RPMI7951 (cell line): Measurements from ENCODE around the gene AAK1. TPM values are rescaled to one million over a fixed set of nuclear protein-coding genes. Genes with fewer than 3 reads are reported as not detected.
"Not testable (repeated sequence)": the region's sequence is repeated elsewhere in the genome, so short reads cannot be mapped to it uniquely, and the experiment has no call there.

Source experiments
- DNase-seq: peaks from one replicate; pipeline ENCODE4 v3.0.0-alpha.2; 2012; ENCODE audit warnings: low read depth
- total RNA-seq: library from RNA; depleted of rRNA; stranded (reverse); fragments of >200 nt; shearing (Covaris generic); gene quantifications from 2 replicates; pipeline ENCODE4 v1.2.3, GENCODE V29; 2014

AAK1 gene
- total RNA-seq, 1 experiment from 2014 or later = 44.0 TPM

- DNase-seq = peak; percentile 57
Measured at GRCh38 chr2:69625078-69625795, 18.3 kb downstream of the AAK1 start.

DNA sequence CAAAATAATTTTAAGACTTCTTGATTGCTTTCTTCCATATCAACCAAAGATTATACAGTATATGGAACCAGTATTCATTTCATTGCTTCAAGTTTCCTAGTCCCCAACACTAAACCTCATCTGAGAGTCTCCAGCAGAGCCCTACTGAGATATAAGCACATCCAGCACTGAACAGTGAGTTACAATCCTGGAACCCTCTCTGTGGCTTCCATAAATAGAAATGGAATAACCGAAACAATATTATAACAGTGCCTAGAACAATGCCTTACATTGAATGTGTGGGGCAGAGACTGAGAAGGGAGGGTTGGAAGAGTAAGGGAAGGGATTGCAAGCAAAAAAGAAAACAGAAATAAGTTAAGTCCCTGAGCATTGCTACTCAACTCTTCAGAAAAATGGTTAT, 18.9 kb downstream of the AAK1 start:
- DNase-seq = no peak

- no peak for DNase-seq
Measured at GRCh38 chr2:69624131-69624530, 19.4 kb downstream of the AAK1 start.

GRCh38 chr2:69623236-69623635, 20.3 kb downstream of the AAK1 start:
- no peak for DNase-seq

- not testable (repeated sequence) for DNase-seq
Measured at GRCh38 chr2:69622805-69623204, 20.7 kb downstream of the AAK1 start.

GRCh38 chr2:69622017-69622540, 21.5 kb downstream of the AAK1 start:
- DNase-seq = not testable (repeated sequence)

DNA sequence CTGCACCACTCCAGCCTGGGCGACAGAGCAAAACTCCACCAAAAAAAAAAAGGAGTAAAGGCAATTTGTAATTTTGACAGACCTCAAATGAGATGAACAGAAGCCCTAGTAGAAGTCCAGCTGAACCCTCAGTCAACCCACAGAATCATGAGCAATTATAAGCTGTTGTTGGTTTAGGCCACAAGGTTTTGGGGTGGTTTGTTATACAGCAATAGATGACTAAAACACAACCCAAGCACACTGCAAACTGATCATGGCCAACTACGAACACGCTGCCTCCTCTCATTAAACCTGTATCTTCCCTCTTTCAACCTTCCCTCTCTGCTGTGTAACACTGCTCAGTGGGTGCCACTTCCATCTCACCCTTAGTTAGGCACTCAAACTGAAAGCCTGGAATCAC, 22.1 kb downstream of the AAK1 start:
- DNase-seq = no peak

GRCh38 chr2:69620870-69621269, 22.7 kb downstream of the AAK1 start:
- no peak for DNase-seq

- DNase-seq = no peak
Measured at GRCh38 chr2:69619725-69620124, 23.8 kb downstream of the AAK1 start.

DNA sequence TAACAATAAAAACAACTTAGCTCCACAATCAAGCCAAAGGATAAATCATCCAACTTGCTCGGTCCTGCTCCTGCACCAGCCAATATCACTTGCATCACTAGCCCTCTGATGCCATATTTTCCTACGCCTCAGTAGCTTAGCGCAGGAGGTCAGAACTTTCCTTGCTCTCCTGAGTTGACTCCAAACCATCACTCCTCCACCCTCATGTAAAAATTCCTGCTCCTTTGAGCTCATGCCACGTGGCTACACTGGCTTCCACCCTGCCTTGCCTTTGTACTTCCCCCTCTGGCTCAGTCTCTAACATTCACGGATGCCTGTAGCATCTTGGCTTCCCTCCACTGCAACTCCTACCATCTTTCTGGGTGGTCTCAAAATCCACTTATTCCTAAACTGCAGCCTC, 25.2 kb downstream of the AAK1 start:
- DNase-seq = no peak

GRCh38 chr2:69617744-69618143, 25.8 kb downstream of the AAK1 start:
- DNase-seq = no peak

DNA sequence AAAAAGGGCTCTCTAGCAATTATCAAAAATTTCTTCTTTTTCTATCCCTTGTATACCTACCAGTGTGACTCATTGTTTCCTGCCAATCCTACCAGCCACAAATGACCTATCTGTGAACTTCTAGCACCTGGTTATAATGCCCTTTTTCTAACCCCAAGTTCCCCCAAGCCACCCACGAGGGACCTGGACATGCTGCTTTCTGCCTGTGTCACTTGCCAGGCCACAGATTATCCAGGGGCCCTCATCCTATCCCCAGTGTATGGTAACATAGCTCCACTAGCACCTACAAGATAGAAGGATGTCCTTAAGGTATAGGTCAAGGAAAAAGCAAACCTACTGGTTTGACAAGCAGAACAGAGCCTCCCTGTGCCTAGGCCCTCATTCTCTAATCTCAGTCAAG, 26.8 kb downstream of the AAK1 start:
- peak; percentile 30 for DNase-seq

DNA sequence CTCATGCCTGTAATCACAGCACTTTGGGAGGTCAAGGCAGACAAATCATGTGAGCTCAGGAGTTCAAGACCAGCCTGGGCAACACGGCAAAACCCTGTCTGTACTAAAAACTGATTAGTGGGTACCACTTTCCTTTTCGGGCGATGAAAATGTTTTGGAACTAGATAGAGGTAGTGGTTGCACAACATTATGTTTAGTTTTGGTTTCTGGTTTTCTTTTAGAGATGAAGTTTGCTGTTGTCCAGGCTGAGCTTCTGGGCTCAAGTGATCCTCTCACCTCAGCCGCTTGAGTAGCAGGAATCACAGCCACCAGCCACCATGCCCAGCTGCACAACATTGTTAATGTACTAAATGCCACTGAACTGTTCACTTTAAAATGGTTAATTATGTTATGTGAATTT, 27.6 kb downstream of the AAK1 start:
- DNase-seq = no peak

DNA sequence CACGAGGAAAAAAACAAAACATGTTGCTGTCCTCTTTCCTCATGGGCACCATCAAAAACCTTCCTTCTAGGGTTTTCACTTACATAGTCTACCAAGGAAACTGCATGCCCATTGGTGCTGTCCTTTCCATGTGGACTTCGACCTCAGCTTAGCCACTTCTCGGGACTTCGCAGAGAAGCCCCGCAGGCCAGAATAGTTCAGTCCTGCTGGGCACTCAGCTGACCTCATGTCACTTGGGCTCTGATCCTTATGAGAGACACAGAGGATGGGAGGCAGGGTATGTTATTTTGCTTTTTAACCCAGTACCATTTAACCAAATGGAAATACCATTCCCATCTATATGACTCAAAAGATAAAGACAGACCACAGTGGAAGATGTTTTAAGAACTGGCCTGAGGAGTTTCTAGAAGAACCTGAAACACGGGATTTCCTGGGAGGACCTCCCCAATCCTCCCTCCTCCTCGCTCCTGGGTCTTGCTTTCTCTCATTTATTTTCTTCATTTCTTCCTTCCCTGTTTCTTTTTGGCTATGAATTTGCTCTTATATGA, 28.4 kb downstream of the AAK1 start:
- DNase-seq = no peak

GRCh38 chr2:69612707-69613106, 30.8 kb downstream of the AAK1 start:
- DNase-seq = no peak

DNA sequence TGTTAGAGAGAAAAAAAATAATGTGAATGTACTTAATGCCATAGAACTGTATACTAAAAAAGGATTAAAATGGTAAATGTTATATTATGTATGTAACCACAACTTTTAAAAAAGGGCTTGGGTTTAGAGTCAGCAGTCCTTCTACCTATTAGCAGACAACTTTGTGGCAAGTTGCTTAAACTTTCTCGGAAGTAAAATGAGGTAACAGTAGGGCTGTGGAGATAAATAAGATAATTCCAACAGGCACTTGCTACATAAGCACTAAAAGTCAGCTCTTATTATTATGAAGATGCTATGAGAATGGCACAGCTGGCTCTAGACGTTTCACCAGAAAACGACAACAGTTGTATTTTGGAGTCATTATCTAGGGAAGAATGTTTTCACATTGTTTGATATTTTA, 31.3 kb downstream of the AAK1 start:
- DNase-seq = no peak

DNA sequence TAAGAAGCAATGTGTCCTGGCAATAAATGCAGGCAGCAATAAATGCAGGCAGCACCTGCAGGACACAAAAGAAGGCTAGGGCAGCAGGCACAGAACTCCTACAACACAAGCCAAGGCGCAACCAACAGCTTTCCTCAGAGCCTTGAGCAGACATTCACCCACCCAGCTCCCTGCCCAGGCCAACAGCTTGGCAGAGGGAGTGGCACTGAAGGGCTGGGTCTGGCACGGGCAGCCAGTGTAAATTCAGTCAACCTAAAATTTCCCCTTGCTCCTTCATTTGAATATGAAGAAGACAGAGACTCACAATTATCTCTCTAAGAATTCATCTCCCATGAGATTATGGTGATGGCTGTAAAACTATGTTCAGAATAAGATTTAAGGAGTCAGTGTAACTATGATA, 35.4 kb downstream of the AAK1 start:
- DNase-seq = no peak

DNA sequence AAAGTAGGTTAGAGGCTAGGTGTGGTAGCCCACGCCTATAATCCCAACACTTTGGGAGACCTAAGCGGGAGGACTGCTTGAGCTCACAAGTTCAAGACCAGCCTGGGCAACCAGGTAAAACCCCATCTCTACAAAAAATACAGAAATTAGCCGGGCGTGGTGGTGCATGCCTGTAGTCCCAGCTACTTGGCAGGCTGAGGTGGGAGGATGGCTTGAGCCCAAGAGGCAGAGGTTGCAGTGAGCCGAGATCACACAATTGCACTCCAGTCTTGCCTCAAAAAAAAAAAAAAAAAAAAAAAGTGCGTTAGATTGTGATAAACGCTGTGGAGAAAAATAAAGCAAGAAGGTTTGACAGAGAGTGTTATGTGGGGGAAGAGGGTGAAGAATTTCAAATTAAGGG, 36.8 kb downstream of the AAK1 start:
- not testable (repeated sequence) for DNase-seq

- no peak for DNase-seq
Measured at GRCh38 chr2:69605284-69605683, 38.3 kb downstream of the AAK1 start.

- DNase-seq = no peak
Measured at GRCh38 chr2:69604836-69605235, 38.7 kb downstream of the AAK1 start.

GRCh38 chr2:69604026-69604678, 39.4 kb downstream of the AAK1 start:
- no peak for DNase-seq

- no peak for DNase-seq
Measured at GRCh38 chr2:69603146-69603743, 40.3 kb downstream of the AAK1 start.

DNA sequence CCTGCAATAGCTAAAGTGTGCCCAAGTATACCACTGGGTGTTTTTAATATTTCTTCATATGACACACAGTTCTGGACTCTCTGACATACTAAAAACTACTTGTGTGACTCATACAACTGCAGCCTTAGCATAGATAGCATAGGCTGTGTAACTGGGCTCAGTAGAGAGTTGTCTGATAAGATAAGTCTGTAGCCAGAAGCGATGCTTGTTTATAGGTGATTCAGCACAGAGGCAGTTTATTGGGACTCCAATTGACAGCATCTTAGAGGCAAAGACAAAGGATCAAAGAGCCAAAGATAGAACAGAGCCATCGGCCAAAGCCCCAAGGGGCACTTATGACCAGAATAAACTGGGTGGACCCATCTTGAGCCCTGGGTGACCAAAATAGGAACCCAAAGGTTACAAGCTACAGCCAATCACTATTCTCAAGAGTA, 42.3 kb downstream of the AAK1 start:
- DNase-seq = peak; percentile 87
